Measurements from ENCODE around the gene PKMYT1. TPM values are rescaled to one million over a fixed set of nuclear protein-coding genes. Genes with fewer than 3 reads are reported as not detected.

PKMYT1 gene
- total and polyA plus RNA-seq, 9 of the 15 experiments (the other 6 are each of a cell fraction or from before 2014, with no cell fraction given): 8.7 to 201 (median 37.8) TPM

GRCh38 chr16:2963723-2964474 is 16.3 kb downstream of the PKMYT1 start, which contains the start of gene KREMEN2 (continued):
- TF ChIP-seq ZNF143 (CRISPR knock-in tag; IDR thresholded peaks at IDR 0.05): no peak
- TF ChIP-seq GABPB1 (CRISPR knock-in tag; IDR thresholded peaks at IDR 0.05): no peak; the same call in 1 of the 2 replicates
- no peak for TF ChIP-seq NONO (IDR thresholded peaks at IDR 0.05; ENCODE audit: low read depth in 2 of 2, low read length in 1 of 2)
- peak; percentile 31; the same call in 1 of the 2 replicates for TF ChIP-seq DPF2 (IDR thresholded peaks at IDR 0.05)
- no peak for TF ChIP-seq BRD9 (IDR thresholded peaks at IDR 0.05; ENCODE audit: low read depth, partially characterized antibody)
- peak; percentile 79 for TF ChIP-seq BHLHE40 (IDR thresholded peaks at IDR 0.05; ENCODE audit: low read length)
- no peak for TF ChIP-seq TFE3 (CRISPR knock-in tag; IDR thresholded peaks at IDR 0.05)
- no peak for TF ChIP-seq SOX6 (IDR thresholded peaks at IDR 0.05)
- TF ChIP-seq RBM14 (IDR thresholded peaks at IDR 0.05; ENCODE audit: borderline replicate concordance, insufficient read depth, low read depth, low read length): no peak
- no peak for TF ChIP-seq JUNB (CRISPR knock-in tag; conservative IDR thresholded peaks at IDR 0.05)
- no peak for TF ChIP-seq SMAD2 (IDR thresholded peaks at IDR 0.05; ENCODE audit: low read depth, low read length)
- no peak for TF ChIP-seq ZBTB9 (CRISPR knock-in tag; IDR thresholded peaks at IDR 0.05)
- TF ChIP-seq ARID3A (IDR thresholded peaks at IDR 0.05; ENCODE audit: borderline replicate concordance, low read depth, low read length): no peak
- TF ChIP-seq CTCF (IDR thresholded peaks at IDR 0.05 in 2 of 3, conservative IDR thresholded peaks at IDR 0.05 in 1 of 3; ENCODE audit: insufficient read depth in 2 of 3, low read depth in 1 of 3, low read length in 3 of 3): peak in 2 of 3 experiments; percentile 6 to 37; a peak in 3 of 6 replicates
- TF ChIP-seq ARID4B (CRISPR knock-in tag; IDR thresholded peaks at IDR 0.05): no peak
- TF ChIP-seq SUPT5H (IDR thresholded peaks at IDR 0.05): peak; percentile 76
